ENCODE measurements around the gene SAPCD2. TPM values are rescaled to one million over a fixed set of nuclear protein-coding genes. Genes with fewer than 3 reads are reported as not detected.

Gene SAPCD2
- total RNA-seq, 2 donors from 2014 or later, result 19.2 to 57.8 TPM

- H3K9ac ChIP-seq (ENCODE audit: low read depth in 2 of 2, low read length in 2 of 2), result no peak overlapping the region
- no peak for TF ChIP-seq CTCF (IDR thresholded peaks at IDR 0.05)
- intact Hi-C loops (cut with DNase I), result no loop called here
- DNase-seq, result no peak
- no peak overlapping the region for H3K27ac ChIP-seq
- H3K4me1 ChIP-seq, result no peaks in the 10 kb centered on the region
- H3K36me3 ChIP-seq, result no peaks in the 10 kb centered on the region
- no peak overlapping the region for H3K4me3 ChIP-seq
- peaks cover 4% of the 10 kb centered on the region for H3K27me3 ChIP-seq
- H3K9me3 ChIP-seq, result no peaks in the 10 kb centered on the region
Observed at GRCh38 chr9:137112564-137113384, 42.4 kb upstream of the SAPCD2 start.

DNA sequence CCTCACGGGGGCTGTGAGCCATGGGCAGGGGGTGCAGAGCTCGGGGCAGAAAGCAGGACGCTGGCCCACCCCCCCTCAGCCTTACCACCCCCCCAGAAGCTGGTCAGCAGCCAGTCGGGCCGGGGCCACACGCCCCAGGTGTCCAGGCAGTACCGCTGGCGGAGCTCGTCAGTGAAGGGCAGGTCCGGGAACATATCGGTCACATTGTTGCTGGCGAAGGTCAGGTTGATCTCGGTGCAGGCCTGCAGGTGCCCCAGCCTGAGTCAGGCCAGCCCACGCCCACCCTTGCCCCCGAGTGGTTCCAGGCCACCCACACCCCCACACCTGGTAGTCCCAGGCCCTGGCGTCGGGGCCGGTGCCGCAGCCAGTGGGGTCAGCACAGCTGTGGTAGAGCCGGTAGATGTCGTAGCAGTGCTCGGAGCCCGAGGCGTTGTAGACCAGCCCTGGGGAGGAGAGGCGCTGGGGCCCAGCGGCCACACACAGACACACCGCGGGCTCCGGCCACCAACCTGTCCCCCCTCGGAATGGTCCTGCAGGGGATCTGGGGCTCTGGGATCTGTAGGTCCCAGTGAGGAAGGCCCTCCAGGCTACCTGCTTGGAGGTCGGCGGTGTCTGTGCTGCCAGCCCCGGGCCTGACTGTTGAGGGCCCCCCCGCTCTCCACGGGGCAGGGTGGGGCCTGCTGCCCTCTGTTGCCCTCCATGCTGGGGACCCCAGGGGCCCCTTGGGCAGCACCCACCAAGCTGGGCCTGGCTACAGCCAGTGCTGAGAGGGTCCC, 41.6 kb upstream of the SAPCD2 start:
- H3K27me3 ChIP-seq, result peaks cover 4% of the 10 kb centered on the region
- DNase-seq, result no peak
- no peak overlapping the region for H3K9ac ChIP-seq (ENCODE audit: low read depth in 2 of 2, low read length in 2 of 2)
- H3K36me3 ChIP-seq, result no peaks in the 10 kb centered on the region
- TF ChIP-seq CTCF (IDR thresholded peaks at IDR 0.05), result no peak
- no peaks in the 10 kb centered on the region for H3K4me1 ChIP-seq
- H3K27ac ChIP-seq, result no peak overlapping the region
- intact Hi-C loops (cut with DNase I), result no loop called here
- H3K9me3 ChIP-seq, result no peaks in the 10 kb centered on the region
- H3K4me3 ChIP-seq, result no peak overlapping the region

DNA sequence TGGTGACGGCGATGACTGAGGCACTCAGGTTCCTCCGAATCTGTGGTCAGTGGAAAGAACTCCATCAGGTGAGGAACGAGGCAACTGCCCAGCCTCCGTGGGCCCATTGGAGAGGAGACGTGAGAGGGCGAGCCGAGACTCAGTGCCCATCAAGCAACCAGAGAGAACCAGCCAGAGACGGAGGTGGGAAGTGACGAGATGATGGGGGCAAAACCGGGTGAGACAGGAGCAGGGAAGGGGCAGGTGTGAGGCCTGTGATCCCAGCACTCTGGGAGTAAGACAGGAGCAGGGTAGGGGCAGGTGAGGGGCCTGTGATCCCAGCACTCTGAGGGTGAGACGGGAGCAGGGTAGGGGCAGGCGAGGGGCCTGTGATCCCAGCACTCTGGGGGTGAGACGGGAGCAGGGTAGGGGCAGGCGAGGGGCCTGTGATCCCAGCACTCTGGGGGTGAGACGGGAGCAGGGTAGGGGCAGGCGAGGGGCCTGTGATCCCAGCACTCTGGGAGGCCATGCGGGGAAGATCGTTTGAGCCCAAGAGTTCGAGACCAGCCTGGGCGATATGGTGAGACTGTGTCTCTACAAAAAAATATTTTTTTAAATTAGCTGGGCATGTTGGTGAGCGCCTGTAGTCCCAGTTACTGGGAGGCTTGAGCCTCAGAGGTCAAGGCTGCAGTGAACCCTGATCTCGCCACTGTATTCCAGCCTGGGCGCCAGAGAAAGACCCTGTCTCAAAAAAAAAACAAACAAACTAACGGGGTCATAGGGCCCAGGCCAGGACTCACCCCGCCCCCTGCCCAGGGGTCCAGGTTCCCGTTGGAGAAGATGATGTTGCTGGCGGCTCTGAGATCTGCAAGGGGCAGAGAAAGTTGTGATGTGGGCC, 40.8 kb upstream of the SAPCD2 start:
- no peaks in the 10 kb centered on the region for H3K9me3 ChIP-seq
- no peaks in the 10 kb centered on the region for H3K36me3 ChIP-seq
- no peak overlapping the region for H3K4me3 ChIP-seq
- intact Hi-C loops (cut with DNase I), result no loop called here
- no peak overlapping the region for H3K27ac ChIP-seq
- TF ChIP-seq CTCF (IDR thresholded peaks at IDR 0.05), result no peak
- no peaks in the 10 kb centered on the region for H3K4me1 ChIP-seq
- no peak overlapping the region for H3K9ac ChIP-seq (ENCODE audit: low read depth in 2 of 2, low read length in 2 of 2)
- peaks cover 4% of the 10 kb centered on the region for H3K27me3 ChIP-seq
- DNase-seq, result no peak

DNA sequence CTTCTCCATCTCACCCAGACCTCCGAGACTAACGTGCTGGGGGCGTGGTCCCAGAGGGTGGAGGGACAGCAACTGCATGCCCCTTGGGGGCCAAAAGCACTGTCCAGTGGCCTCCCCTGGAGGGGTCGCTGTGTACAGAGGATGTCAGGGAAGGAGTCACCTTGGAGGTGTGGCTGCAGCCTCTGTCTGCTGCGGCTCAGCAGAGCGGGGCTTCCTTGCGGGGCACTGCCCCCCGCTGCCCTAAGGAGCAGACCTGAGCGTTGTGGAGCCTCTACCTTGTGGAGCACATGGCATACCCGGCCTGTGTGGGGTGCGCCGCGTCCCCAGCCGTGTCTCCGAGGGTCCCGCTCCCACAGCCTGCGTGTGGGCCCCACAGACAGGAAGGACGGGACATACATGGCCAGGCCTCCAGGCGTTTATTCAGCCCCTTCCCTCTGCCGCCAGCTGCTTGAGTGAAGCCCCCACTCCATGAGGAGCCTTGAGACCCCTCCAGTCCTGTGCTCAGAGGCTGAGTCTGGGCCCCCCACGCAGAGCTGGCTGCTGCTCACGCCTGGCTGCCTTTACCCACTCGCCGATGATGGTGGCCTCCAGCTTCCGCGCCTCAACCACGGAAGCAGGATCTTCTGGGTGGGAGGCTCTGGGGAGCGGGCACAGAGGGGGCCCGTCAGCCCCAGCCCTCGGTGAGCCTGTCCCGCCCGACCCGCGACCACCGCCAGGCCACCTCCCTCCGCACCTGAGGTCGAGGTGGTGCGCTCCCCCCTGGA, 40.0 kb upstream of the SAPCD2 start:
- TF ChIP-seq CTCF (IDR thresholded peaks at IDR 0.05), result no peak
- H3K9ac ChIP-seq (ENCODE audit: low read depth in 2 of 2, low read length in 2 of 2), result no peak overlapping the region
- H3K27ac ChIP-seq, result no peak overlapping the region
- intact Hi-C loops (cut with DNase I), result no loop called here
- no peak overlapping the region for H3K4me3 ChIP-seq
- no peaks in the 10 kb centered on the region for H3K36me3 ChIP-seq
- no peak for DNase-seq
- H3K9me3 ChIP-seq, result no peaks in the 10 kb centered on the region
- peaks cover under 1% of the 10 kb centered on the region for H3K27me3 ChIP-seq
- H3K4me1 ChIP-seq, result no peaks in the 10 kb centered on the region

All from colonic mucosa (tissue), 4 donors.